Smooth muscle cell of trachea (primary cell): ENCODE data around the gene ANKFY1. TPM values are rescaled to one million over a fixed set of nuclear protein-coding genes. Genes with fewer than 3 reads are reported as not detected.

ENCODE experiments used
- total RNA-seq: library from RNA; depleted of rRNA; stranded (reverse); fragments of >200 nt; gene quantifications from 2 replicates; pipeline ENCODE4 v1.2.1, GENCODE V29; 2014

The ANKFY1 gene, protein sequence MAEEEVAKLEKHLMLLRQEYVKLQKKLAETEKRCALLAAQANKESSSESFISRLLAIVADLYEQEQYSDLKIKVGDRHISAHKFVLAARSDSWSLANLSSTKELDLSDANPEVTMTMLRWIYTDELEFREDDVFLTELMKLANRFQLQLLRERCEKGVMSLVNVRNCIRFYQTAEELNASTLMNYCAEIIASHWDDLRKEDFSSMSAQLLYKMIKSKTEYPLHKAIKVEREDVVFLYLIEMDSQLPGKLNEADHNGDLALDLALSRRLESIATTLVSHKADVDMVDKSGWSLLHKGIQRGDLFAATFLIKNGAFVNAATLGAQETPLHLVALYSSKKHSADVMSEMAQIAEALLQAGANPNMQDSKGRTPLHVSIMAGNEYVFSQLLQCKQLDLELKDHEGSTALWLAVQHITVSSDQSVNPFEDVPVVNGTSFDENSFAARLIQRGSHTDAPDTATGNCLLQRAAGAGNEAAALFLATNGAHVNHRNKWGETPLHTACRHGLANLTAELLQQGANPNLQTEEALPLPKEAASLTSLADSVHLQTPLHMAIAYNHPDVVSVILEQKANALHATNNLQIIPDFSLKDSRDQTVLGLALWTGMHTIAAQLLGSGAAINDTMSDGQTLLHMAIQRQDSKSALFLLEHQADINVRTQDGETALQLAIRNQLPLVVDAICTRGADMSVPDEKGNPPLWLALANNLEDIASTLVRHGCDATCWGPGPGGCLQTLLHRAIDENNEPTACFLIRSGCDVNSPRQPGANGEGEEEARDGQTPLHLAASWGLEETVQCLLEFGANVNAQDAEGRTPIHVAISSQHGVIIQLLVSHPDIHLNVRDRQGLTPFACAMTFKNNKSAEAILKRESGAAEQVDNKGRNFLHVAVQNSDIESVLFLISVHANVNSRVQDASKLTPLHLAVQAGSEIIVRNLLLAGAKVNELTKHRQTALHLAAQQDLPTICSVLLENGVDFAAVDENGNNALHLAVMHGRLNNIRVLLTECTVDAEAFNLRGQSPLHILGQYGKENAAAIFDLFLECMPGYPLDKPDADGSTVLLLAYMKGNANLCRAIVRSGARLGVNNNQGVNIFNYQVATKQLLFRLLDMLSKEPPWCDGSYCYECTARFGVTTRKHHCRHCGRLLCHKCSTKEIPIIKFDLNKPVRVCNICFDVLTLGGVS
- total RNA-seq: 49.7 and 60.5 TPM in 2 replicates

DNA sequence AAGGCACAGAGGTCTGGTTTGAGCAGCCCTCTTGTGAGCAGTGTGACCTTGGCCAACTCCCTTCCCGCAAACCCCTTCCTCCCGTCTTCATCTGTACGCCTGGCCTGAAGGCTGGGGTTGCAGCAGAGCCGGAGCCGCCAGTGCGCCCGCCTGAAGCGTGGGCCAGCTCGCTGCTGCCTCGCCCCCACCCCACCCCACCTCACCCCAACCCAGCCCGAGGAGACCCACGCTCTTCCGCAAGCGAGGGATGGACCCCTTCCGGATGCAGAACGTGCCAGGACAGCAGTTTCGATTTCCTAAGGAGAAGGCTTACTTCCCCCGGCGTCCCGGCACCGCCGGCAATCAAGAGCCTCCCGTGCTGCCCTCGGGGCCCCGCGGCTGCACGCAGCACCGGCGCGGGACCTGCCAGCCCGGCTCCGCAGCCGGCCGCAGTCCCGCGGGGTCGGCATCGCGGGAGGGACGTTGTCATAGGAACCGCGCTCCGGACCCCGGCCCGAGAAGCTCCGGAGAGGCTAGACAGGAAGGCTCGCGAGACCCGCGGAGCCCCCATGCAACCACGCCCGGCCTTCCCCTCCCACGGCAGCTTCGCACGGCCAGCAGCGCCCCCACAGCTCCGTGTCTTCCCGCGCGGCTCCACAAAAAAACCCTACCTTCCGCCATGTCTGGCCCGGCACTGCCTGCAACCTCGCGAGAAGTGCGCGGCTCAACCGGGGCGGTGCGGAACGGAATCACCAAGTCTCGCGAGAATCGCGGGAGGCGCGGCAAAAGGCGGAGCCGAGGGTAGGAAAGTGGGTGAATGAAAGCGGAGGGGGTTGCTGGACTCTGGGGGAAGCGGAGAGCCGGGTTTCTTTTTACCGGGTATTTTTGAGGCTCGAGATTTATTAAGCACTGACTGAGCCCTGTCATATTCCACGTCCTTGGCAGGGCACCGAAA, at the start of gene ANKFY1:
TSS of gene ANKFY1 (minus strand) at position 698 of the 934 bp plus-strand sequence. CDS start at position 660, 38 bp downstream.

Other genes starting within 250 kb of the ANKFY1 start
- gene ZZEF1, start 120.9 kb downstream of the ANKFY1 start, total RNA-seq: 39.0 and 45.5 TPM in 2 replicates
- 49.7 and 52.9 TPM in 2 replicates for gene CYB5D2, start 120.8 kb downstream of the ANKFY1 start, total RNA-seq
- 29.1 and 33.6 TPM in 2 replicates for gene UBE2G1, start 102.7 kb upstream of the ANKFY1 start, total RNA-seq
- not detected in 2 replicates for gene SPNS3, start 170.0 kb upstream of the ANKFY1 start, total RNA-seq
- gene SPNS2, start 234.9 kb upstream of the ANKFY1 start, total RNA-seq: 0.17 and 1.0 TPM in 2 replicates